HepG2 (cell line): ENCODE measurements around the gene MAB21L4. TPM values are rescaled to one million over a fixed set of nuclear protein-coding genes. Genes with fewer than 3 reads are reported as not detected.

Experiments
- CSRNP1 ChIP-seq: sonication (generic); formaldehyde crosslinking; IDR thresholded peaks from 2 replicates; pipeline ENCODE4 v1.8.1; 2023; ENCODE audit warnings: mild to moderate bottlenecking, missing genetic modification reagents
- MIER2 ChIP-seq: IDR thresholded peaks from 2 replicates; pipeline ENCODE4 v1.6.1; 2016; ENCODE audit warnings: missing biosample characterization, missing genetic modification reagents
- MXD1 ChIP-seq: sonication (generic); formaldehyde crosslinking; IDR thresholded peaks from 2 replicates; pipeline ENCODE4 v1.4.0; 2020; ENCODE audit warnings: mild to moderate bottlenecking, missing genetic modification reagents
- ZBTB10 ChIP-seq: sonication (generic); formaldehyde crosslinking; IDR thresholded peaks from 2 replicates; pipeline ENCODE4 v1.4.0; 2020; ENCODE audit warnings: missing genetic modification reagents, borderline replicate concordance
- ZNF609 ChIP-seq: sonication (generic); formaldehyde crosslinking; IDR thresholded peaks from 2 replicates; pipeline ENCODE4 v1.4.0; 2020; ENCODE audit warnings: mild to moderate bottlenecking, missing genetic modification reagents, borderline replicate concordance
- ZNF678 ChIP-seq: sonication (generic); formaldehyde crosslinking; IDR thresholded peaks from 2 replicates; pipeline ENCODE4 v1.4.0; 2020; ENCODE audit warnings: mild to moderate bottlenecking, missing genetic modification reagents
- polyA plus RNA-seq, 8 experiments: library from polyadenylated mRNA; depleted of rRNA in 3 of 8; stranded (reverse) in 7 of 8; unstranded in 1 of 8; fragments of >200 nt; fragmentation: Illumina TruSeq in 4 of 8; extraction: Trizol in 4 of 8; gene quantifications; 2 replicates each; pipeline versions ENCODE4 v1.2.1 to v1.2.3, GENCODE V29; 2011 to 2016; ENCODE audit warnings: low read depth in 4 of 8, missing spikeins in 1 of 8, mixed read lengths in 1 of 8; ENCODE audit not compliant: insufficient read depth in 1 of 8
- total RNA-seq, 5 experiments: library from RNA; depleted of rRNA; stranded (reverse); fragments of >200 nt; fragmentation: Illumina TruSeq; extraction: Trizol; gene quantifications; 2 replicates each; pipeline ENCODE4 v1.2.3, GENCODE V29; 2016; ENCODE audit warnings: low read depth in 1 of 5

Gene MAB21L4
- total and polyA plus RNA-seq, 2 of the 13 experiments (the other 11 are each of a cell fraction or from before 2014, with no cell fraction given), result 3.0 to 14.0 TPM

- TF ChIP-seq ZBTB10 (CRISPR knock-in tag) (no peak), MIER2 (CRISPR knock-in tag) (0 out of 2 replicates have a peak, but pooled peaks have one; percentile 5), ZNF609 (CRISPR knock-in tag) (no peak), MXD1 (peak; percentile 68), ZNF678 (CRISPR knock-in tag) (0 out of 2 replicates have a peak, but pooled peaks have one; percentile 6), CSRNP1 (0 out of 2 replicates have a peak, but pooled peaks have one; percentile 12)
Measured at GRCh38 chr2:240874715-240875227, 21.2 kb downstream of the MAB21L4 start (continued).
